GM21529 (cell line): Measurements from ENCODE around the gene CHD6.

Experiments used
- ATAC-seq: cut with Tn5 transposase; IDR thresholded peaks from one replicate; pipeline ENCODE4 v1.9.1; 2021; ENCODE audit not compliant: unreplicated experiment

The CHD6 gene

DNA sequence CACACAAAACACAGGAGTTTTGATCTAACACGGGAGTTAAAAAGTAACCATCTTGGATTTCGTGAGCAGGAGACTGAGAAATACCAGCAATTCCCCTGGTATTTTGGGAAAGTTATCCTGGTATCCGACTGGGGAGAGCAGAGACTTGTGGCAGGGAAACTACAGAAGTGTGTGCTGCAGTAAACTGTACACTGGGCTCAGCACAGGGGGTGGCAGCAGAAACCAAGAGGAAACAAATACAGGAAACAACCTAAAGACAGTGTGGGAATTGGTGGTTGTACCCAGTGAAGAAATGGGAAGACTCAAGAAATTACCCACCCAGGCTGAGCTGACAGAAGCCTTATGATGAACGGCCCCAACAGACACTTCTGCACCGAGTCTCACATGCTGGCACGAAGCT, 109.8 kb downstream of the CHD6 start:
- ATAC-seq: no peak

DNA sequence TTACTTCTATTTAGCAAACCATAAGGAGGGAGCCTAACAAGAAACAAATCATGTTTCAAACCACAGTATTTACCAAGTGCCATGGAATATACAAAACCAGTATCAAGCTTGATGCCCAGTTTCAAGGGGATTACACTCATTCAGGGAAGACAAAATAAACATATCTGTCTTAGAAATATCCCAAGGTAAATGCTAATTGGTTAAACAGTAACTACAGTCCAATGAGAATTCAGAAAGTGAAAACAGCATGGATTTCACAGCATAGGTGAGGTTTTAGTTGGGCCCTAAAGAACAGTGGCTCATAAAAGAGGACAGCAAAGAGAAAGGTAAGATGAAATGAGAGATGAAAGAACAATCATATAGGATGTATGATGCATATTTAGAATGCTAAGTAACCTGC, 110.3 kb downstream of the CHD6 start:
- no peak for ATAC-seq

GRCh38 chr20:41507436-41507835, 110.7 kb downstream of the CHD6 start:
- no peak for ATAC-seq

- no peak for ATAC-seq
Measured at GRCh38 chr20:41506192-41506915, 111.8 kb downstream of the CHD6 start.

DNA sequence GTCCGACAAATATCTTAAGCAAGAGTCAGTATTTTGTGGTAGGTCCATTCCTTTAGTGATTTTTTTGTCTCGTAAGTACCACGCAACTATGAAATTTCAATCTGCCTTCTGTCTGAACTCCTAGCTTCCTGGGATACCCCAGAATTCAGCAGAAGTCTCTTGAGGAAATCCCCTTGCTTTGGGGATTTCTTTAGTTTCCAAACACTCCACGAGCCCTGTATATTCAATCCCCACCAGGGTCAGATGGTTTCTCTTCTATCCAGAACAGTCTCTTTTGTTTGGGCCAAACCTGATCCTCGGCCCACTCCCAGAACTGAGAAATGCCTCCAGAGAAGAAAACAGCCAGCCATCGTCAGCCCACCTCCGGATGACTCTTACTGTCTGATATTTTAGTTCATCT, 113.0 kb downstream of the CHD6 start:
- no peak for ATAC-seq

DNA sequence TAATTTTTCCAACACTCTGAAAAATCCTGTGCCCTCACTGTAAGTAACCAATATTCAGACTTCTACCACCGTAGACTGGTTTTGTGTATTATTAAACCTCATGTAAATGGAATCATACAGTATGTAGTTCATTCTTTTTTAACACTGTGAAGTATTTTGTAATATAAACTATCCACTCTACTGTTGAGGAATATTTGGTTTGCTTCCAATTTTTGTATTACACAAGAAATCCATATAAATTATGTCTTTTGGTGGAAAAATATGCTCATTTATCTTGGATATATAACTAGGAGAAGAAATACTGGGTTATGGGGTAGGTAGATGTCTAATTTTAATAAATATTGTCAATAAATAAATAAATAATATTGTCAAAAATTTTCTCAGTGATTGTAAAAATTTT, 116.8 kb downstream of the CHD6 start:
- ATAC-seq: no peak

DNA sequence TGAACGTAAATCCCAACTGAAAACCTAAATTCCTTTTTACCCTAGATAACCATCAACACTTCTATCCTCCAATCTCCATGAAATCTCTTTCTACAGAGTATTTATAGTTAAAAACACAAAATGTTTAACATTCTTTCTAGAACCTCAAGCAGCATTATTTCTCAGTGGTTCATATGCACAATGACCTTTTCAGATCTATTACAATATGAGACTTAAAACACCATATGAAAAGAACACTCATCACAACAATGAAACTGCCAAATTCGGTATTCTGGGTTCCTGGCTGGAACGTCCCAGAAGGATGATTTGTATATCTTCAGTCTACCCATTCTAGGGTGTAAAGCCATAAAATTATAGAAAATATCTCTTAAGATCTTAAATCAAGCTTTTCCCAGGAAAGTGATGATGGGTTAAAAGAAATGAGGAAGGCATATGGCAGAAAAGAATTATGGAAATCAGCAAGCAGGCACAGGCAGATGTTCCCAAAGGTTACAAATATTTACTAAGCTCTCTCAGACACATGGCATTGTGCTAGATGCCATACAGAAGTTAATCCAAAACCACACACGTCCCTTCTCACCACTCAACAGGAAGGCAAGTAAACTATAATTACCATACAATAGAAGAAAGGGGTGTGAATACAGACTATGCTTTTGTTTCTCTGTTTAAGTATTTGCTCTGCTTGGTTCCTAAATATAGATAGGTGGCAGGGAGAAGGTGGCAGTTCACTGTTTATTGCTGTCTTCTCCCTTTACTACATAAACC, 118.0 kb downstream of the CHD6 start:
- no peak for ATAC-seq

- ATAC-seq: no peak
Measured at GRCh38 chr20:41499064-41499463, 119.1 kb downstream of the CHD6 start.

DNA sequence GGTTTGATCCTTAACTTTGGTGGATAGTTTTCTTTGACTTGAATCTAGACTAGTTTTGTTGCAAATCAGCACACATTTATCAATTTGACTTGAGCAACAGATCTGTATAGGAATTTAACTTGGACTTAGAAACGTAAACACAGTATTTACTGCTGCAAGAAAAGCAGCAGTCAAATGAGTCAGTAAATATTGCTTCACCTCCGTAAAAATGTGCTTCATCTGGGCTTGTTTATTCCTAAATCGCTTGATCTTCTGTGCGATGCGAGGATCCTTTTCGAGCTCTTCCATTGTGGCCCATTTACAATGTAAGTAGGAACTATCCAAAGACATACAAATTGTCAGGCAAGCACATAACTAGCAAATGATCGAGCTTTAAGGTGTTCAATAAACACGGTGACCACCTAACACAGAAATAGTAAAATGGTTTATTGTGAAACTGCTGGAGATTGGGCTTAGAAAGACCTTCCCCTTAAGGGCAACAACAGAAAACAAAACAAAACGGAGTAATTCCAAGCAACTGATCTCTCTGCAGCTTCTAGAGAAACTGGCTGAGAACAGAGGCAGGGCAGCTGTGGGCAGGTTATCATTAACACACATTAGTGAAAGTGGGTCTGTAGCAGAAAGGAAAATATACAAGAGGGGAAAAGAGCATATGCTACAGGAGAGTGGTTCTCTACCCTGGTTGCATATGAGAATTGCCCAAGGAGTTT, 120.8 kb downstream of the CHD6 start:
- no peak for ATAC-seq

GRCh38 chr20:41494451-41494850, 123.7 kb downstream of the CHD6 start:
- no peak for ATAC-seq

GRCh38 chr20:41483553-41483930, 134.6 kb downstream of the CHD6 start:
- no peak for ATAC-seq

GRCh38 chr20:41482647-41483552, 135.3 kb downstream of the CHD6 start:
- no peak for ATAC-seq

DNA sequence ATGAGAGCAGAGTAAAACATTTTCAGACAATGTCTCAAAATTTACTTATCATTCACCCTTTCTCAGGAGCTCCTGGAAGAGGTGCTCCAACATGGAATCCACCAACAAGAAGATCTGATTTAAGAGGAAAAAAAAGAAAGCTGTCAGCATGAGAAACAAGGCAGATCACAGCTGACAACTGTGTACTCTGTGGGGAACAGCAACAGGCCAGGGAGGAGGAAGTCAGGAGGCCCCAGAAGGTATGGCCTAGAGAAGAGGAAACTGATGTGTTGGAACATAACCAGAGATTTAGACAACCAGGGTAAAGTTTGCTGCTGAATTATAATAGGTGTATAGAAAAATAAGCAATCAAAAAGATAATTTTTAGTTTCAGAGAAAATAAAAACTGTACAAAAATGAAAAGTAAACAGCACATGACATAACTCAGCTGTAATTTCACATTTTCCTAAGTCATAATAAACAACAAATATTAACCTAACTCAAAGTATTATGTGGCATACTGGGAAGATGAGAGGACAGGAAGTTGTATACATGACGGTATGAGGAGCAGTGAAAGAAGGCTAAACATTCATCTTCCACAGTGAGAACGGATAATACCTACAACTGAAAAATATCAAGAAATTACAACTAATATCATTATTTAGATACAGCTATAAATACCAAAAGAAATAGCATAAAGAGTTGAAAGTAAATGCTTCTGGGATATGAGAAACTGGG, 138.0 kb downstream of the CHD6 start:
- ATAC-seq: no peak

- no peak for ATAC-seq
Measured at GRCh38 chr20:41479113-41479512, 139.1 kb downstream of the CHD6 start.

GRCh38 chr20:41478026-41478425, 140.2 kb downstream of the CHD6 start:
- ATAC-seq: no peak

GRCh38 chr20:41476446-41476845, 141.7 kb downstream of the CHD6 start:
- no peak for ATAC-seq

- no peak for ATAC-seq
Measured at GRCh38 chr20:41476013-41476441, 142.2 kb downstream of the CHD6 start.

DNA sequence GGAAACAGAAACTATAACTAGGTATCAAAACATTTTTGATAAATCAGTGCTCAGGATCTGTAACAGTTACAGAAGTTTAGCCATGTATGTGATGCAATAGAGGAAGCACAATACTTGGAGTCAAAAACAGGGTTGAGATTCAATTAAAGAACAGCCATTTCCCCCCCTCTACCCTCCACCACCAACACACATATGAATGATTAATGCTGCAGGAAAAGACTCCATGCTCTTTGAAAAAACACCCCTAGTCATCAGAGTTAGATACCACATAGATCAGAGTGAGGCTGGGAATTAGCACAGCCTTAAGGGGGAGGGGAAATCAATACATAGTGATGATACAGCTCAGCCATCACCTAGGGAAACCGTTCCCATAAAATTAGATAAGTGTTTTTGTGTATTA, 142.7 kb downstream of the CHD6 start:
- ATAC-seq: no peak

DNA sequence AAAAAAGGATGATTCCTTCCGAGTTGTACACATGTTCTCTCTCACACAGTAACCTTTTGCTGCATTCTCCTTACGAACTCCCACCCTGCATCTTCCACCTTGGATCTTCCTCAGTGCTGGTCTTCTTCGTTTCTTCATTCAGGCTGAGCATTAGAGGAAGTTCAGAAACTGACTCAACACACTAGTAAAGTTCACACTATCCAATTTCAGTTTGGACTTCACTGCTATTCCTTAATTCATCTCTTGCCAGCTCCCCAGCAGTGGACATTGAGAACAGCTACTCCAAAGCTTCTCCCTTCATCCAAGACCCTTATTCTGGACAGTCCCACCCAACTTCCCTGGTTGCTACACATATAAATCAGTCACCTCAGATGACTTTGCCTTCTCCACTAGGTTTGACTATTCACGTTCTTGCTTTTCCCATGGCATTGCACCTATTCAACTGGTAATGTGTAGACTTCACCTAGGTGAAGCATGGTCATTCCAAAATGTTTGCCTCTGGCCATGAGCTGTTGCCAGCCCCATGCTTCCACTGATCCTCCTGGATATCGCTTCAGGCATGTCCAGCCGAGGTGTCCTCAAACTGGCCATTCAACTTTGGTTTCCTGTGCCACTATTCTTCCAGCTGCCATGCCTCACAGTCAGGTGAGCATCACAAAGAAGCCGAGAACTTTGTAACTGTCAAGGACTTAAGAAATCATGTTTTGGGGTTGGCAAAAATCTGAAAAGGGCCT, 147.6 kb downstream of the CHD6 start:
- ATAC-seq: no peak

DNA sequence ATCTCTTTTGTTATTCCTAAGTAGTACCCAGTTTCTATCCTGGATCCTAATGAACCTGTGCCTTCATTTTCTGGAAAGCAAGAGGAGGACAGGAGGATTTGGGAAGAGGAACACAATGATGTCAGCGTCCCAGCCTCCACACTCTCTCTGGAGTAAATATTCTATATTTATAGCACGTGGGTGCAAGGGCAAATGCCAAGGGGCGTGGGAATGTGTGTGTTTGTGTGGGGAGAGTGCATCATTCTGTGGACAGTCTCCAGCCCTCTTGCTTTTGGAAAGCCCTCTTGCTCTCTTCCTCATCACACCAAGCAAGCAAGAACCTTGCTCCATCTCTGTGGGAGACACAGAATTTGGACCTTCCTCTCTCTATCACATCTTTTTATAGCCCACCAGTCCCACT, 148.3 kb downstream of the CHD6 start:
- no peak for ATAC-seq
